SK-N-SH (cell line): ENCODE results near the gene MVB12B. TPM values are rescaled to one million over a fixed set of nuclear protein-coding genes. Genes with fewer than 3 reads are reported as not detected.

Experiments used
- CHD2 ChIP-seq: fragments of 150-350 bp; IDR thresholded peaks from 2 replicates; pipeline ENCODE4 v1.6.1; 2018; ENCODE audit warnings: low read length; ENCODE audit not compliant: partially characterized antibody
- EZH2phosphoT487 ChIP-seq: fragments of 200-600 bp; sonication (generic); IDR thresholded peaks from 2 replicates; pipeline ENCODE4 v1.6.1; 2017; ENCODE audit warnings: low read depth, mixed run types, mild to moderate bottlenecking, antibody characterized with exemption, moderate library complexity, borderline replicate concordance
- FOSL2 ChIP-seq: IDR thresholded peaks from 2 replicates; pipeline ENCODE4 v1.4.0; 2012; ENCODE audit warnings: low read depth, mild to moderate bottlenecking, moderate library complexity, borderline replicate concordance
- FOXJ3 ChIP-seq: sonication (generic); formaldehyde crosslinking; IDR thresholded peaks from 2 replicates; pipeline ENCODE4 v1.5.1; 2020; ENCODE audit warnings: mild to moderate bottlenecking, missing genetic modification reagents
- GABPA ChIP-seq: IDR thresholded peaks from 2 replicates; pipeline ENCODE4 v1.4.0; 2012; ENCODE audit warnings: low read depth, mild to moderate bottlenecking
- GATA2 ChIP-seq: sonication (generic); formaldehyde crosslinking; IDR thresholded peaks from 2 replicates; pipeline ENCODE4 v1.5.0; 2020; ENCODE audit warnings: mild to moderate bottlenecking, missing genetic modification reagents
- IRF3 ChIP-seq: fragments of 150-350 bp; IDR thresholded peaks from 2 replicates; pipeline ENCODE4 v1.6.1; 2016; ENCODE audit warnings: mild to moderate bottlenecking, low read depth, low read length
- JUND ChIP-seq: IDR thresholded peaks from 2 replicates; pipeline ENCODE4 v1.4.0; 2012
- MEF2A ChIP-seq: IDR thresholded peaks from 2 replicates; pipeline ENCODE4 v1.4.0; 2012; ENCODE audit warnings: low read depth, borderline replicate concordance
- MXI1 ChIP-seq: IDR thresholded peaks from 2 replicates; pipeline ENCODE4 v1.6.1; 2012; ENCODE audit warnings: mild to moderate bottlenecking, low read depth, low read length, improper control_type of control experiment
- NRF1 ChIP-seq: IDR thresholded peaks from 2 replicates; pipeline ENCODE4 v1.6.1; 2012; ENCODE audit warnings: low read depth, mild to moderate bottlenecking, low read length
- RAD21 ChIP-seq: IDR thresholded peaks from 2 replicates; pipeline ENCODE4 v1.6.1; 2012; ENCODE audit warnings: mild to moderate bottlenecking, low read length
- RCOR1 ChIP-seq: fragments of 150-350 bp; IDR thresholded peaks from 2 replicates; pipeline ENCODE4 v1.6.1; 2017; ENCODE audit warnings: antibody characterized with exemption, low read length
- RFX5 ChIP-seq: IDR thresholded peaks from 2 replicates; pipeline ENCODE4 v1.6.1; 2012; ENCODE audit warnings: mild to moderate bottlenecking, improper control_type of control experiment, low read length
- SMC3 ChIP-seq: IDR thresholded peaks from 2 replicates; pipeline ENCODE4 v1.6.1; 2012; ENCODE audit warnings: low read depth, low read length, improper control_type of control experiment
- TCF12 ChIP-seq: IDR thresholded peaks from 2 replicates; pipeline ENCODE4 v1.4.0; 2012
- TEAD4 ChIP-seq: IDR thresholded peaks from 2 replicates; pipeline ENCODE4 v1.4.0; 2012; ENCODE audit warnings: mild to moderate bottlenecking, borderline replicate concordance; ENCODE audit not compliant: insufficient read depth
- USF2 ChIP-seq: fragments of 150-350 bp; IDR thresholded peaks from 2 replicates; pipeline ENCODE4 v1.6.1; 2017; ENCODE audit warnings: antibody characterized with exemption, low read length, low read depth, borderline replicate concordance
- YY1 ChIP-seq: IDR thresholded peaks from 2 replicates; pipeline ENCODE4 v1.4.0; 2012; ENCODE audit warnings: low read depth, mild to moderate bottlenecking
- polyA plus RNA-seq, 3 experiments: library from polyadenylated mRNA; depleted of rRNA; stranded (reverse); fragments of >200 nt; gene quantifications; 2 replicates each; pipeline ENCODE4 v1.2.3, GENCODE V29; 2012
- TF ChIP-seq, protein P1 (sequence below): IDR thresholded peaks from 2 replicates; pipeline ENCODE4 v1.4.0; 2012; ENCODE audit warnings: low read depth, borderline replicate concordance
- TF ChIP-seq, protein P2 (sequence below): IDR thresholded peaks from 2 replicates; pipeline ENCODE4; 2012

The MVB12B gene
- polyA plus RNA-seq, 1 of the 3 experiments (the other 2 are of a cell fraction): 5.1 TPM

- TF ChIP-seq, protein P1, sequence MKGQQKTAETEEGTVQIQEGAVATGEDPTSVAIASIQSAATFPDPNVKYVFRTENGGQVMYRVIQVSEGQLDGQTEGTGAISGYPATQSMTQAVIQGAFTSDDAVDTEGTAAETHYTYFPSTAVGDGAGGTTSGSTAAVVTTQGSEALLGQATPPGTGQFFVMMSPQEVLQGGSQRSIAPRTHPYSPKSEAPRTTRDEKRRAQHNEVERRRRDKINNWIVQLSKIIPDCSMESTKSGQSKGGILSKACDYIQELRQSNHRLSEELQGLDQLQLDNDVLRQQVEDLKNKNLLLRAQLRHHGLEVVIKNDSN: no peak
- TF ChIP-seq JUND (no peak), USF2 (no peak), EZH2phosphoT487 (no peak), SMC3 (peak; percentile 99), IRF3 (no peak), NRF1 (peak; percentile 30; the same call in 1 of the 2 replicates), RCOR1 (no peak), FOXJ3 (0 out of 2 replicates have a peak, but pooled peaks have one; percentile 19), FOSL2 (no peak), CHD2 (peak; percentile 51), MXI1 (no peak), TEAD4 (no peak), YY1 (no peak), GATA2 (CRISPR knock-in tag) (no peak), MEF2A (no peak), GABPA (no peak), RFX5 (no peak), TCF12 (no peak), RAD21 (peak; percentile 99)
- TF ChIP-seq, protein P2, sequence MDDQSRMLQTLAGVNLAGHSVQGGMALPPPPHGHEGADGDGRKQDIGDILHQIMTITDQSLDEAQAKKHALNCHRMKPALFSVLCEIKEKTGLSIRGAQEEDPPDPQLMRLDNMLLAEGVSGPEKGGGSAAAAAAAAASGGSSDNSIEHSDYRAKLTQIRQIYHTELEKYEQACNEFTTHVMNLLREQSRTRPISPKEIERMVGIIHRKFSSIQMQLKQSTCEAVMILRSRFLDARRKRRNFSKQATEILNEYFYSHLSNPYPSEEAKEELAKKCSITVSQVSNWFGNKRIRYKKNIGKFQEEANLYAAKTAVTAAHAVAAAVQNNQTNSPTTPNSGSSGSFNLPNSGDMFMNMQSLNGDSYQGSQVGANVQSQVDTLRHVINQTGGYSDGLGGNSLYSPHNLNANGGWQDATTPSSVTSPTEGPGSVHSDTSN: no peak
- TF ChIP-seq, all 33 proteins: peak for 6
Observed at GRCh38 chr9:126500600-126501382, 174.2 kb downstream of the MVB12B start (continued).
